HL-60 (cell line): ENCODE data around the gene NAP1L4.

ENCODE experiments used
- DNase-seq, 2 experiments: peaks; one replicate each; pipeline ENCODE4 v3.0.0-alpha.2; 2010 to 2020; ENCODE audit warnings: low read depth in 1 of 2, low spot score in 1 of 2
- H3K27ac ChIP-seq: fragments of 250-450 bp; sonication (Bioruptor Pico); replicated peaks from 2 replicates; pipeline ENCODE4 v1.5.1; 2020; ENCODE audit warnings: mild to moderate bottlenecking, moderate library complexity
- H3K27me3 ChIP-seq: fragments of 250-450 bp; sonication (Bioruptor Pico); 2 replicates; pipeline ENCODE4 v1.5.1; 2021; ENCODE audit warnings: mild to moderate bottlenecking, moderate library complexity; ENCODE audit not compliant: insufficient read depth, poor library complexity, severe bottlenecking
- H3K4me3 ChIP-seq: replicated peaks from 2 replicates; pipeline ENCODE4 v1.5.1; 2011; ENCODE audit warnings: mild to moderate bottlenecking, control low read depth, low read length; ENCODE audit not compliant: insufficient read depth
- GABPA ChIP-seq: IDR thresholded peaks from 2 replicates; pipeline ENCODE4 v1.6.1; 2012; ENCODE audit warnings: low read depth
- POLR2AphosphoS5 ChIP-seq: IDR thresholded peaks from 2 replicates; pipeline ENCODE4 v1.6.1; 2012; ENCODE audit warnings: low read depth
- SPI1 ChIP-seq: IDR thresholded peaks from 2 replicates; pipeline ENCODE4 v1.6.1; 2012; ENCODE audit warnings: low read depth, mild to moderate bottlenecking, borderline replicate concordance
- TF ChIP-seq, protein P1 (sequence below): IDR thresholded peaks from one replicate; pipeline ENCODE4 v1.5.1; 2011; ENCODE audit warnings: low read length, control low read depth, inconsistent platforms; ENCODE audit not compliant: insufficient read depth
- TF ChIP-seq, protein P2 (sequence below): IDR thresholded peaks from 2 replicates; pipeline ENCODE4 v1.6.1; 2012; ENCODE audit warnings: low read depth; ENCODE audit not compliant: insufficient replicate concordance

NAP1L4 gene

DNA sequence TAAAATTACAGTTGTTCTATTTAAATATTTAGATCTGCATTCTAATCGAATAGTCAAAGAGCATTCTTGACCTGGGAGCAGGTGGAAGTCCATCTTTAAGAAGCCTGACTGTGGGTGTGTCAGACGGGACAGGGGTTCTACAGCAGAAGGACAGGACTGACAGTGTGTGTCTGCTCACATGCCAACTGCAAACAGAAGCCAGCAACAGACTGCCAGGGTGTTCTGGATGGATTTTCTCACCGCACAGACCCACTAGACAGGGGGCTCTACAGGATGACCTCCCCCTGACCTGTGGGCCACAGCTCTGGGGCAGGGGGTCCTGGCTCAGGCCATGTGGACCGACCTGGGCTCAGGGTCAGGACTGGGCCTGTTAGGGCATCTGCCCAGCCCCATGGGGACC is 22.8 kb upstream of the NAP1L4 start:
- Histone ChIP-seq H3K27ac (no peak overlapping the region), H3K4me3 (no peak overlapping the region), H3K27me3 (no peaks in the 10 kb centered on the region)
- DNase-seq, result no peak
- TF ChIP-seq POLR2AphosphoS5 (no peak), GABPA (no peak), SPI1 (no peak)
- TF ChIP-seq, protein P1, sequence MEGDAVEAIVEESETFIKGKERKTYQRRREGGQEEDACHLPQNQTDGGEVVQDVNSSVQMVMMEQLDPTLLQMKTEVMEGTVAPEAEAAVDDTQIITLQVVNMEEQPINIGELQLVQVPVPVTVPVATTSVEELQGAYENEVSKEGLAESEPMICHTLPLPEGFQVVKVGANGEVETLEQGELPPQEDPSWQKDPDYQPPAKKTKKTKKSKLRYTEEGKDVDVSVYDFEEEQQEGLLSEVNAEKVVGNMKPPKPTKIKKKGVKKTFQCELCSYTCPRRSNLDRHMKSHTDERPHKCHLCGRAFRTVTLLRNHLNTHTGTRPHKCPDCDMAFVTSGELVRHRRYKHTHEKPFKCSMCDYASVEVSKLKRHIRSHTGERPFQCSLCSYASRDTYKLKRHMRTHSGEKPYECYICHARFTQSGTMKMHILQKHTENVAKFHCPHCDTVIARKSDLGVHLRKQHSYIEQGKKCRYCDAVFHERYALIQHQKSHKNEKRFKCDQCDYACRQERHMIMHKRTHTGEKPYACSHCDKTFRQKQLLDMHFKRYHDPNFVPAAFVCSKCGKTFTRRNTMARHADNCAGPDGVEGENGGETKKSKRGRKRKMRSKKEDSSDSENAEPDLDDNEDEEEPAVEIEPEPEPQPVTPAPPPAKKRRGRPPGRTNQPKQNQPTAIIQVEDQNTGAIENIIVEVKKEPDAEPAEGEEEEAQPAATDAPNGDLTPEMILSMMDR, result no peak
- TF ChIP-seq, protein P2, sequence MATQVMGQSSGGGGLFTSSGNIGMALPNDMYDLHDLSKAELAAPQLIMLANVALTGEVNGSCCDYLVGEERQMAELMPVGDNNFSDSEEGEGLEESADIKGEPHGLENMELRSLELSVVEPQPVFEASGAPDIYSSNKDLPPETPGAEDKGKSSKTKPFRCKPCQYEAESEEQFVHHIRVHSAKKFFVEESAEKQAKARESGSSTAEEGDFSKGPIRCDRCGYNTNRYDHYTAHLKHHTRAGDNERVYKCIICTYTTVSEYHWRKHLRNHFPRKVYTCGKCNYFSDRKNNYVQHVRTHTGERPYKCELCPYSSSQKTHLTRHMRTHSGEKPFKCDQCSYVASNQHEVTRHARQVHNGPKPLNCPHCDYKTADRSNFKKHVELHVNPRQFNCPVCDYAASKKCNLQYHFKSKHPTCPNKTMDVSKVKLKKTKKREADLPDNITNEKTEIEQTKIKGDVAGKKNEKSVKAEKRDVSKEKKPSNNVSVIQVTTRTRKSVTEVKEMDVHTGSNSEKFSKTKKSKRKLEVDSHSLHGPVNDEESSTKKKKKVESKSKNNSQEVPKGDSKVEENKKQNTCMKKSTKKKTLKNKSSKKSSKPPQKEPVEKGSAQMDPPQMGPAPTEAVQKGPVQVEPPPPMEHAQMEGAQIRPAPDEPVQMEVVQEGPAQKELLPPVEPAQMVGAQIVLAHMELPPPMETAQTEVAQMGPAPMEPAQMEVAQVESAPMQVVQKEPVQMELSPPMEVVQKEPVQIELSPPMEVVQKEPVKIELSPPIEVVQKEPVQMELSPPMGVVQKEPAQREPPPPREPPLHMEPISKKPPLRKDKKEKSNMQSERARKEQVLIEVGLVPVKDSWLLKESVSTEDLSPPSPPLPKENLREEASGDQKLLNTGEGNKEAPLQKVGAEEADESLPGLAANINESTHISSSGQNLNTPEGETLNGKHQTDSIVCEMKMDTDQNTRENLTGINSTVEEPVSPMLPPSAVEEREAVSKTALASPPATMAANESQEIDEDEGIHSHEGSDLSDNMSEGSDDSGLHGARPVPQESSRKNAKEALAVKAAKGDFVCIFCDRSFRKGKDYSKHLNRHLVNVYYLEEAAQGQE, result no peak

DNA sequence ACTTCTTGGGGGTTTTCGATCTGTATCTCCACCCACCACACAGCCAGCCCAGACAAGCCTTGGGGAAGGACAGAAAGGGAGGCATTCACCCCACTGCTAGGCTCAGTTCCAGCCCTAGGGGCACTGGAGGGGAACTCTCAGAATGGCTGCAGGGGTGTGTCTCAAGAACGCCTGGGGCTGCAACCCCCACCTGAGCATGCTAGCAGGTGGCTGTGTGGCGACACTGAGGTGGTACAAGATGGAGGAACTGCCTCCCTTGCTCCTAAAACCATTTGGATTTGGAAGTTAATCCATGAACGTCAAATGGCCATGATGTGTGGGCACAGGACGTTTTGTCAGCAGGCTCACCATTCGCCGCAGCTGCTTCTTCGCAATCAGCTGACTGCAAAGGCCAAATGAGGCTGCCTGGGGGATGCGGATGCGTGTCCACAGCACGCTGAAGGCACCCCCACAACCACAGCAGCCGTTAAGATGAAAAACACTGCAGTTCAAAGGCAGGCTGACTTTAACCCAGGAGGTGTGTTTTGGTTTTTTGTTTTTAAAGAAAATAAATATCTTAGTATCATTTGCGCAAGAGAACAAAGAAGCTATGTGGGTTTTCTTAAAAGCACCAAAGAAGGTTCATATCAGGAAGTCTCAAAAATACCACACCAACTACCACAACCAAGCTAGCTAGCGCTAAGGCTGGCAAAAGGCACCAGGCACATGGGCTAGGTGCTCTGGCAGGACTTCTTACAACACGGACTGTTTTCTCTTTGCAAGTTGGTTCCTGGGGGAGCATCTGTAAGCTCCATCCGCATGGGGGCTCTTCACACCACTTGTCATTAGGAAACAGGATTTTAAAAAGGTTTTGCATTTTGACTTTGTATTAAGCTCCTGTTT is 22.2 kb upstream of the NAP1L4 start:
- Histone ChIP-seq H3K27me3 (no peaks in the 10 kb centered on the region), H3K27ac (no peak overlapping the region), H3K4me3 (no peak overlapping the region)
- TF ChIP-seq GABPA (no peak), POLR2AphosphoS5 (no peak), SPI1 (no peak)
- TF ChIP-seq, protein P1, result no peak
- TF ChIP-seq, protein P2, result no peak
- no peak for DNase-seq

DNA sequence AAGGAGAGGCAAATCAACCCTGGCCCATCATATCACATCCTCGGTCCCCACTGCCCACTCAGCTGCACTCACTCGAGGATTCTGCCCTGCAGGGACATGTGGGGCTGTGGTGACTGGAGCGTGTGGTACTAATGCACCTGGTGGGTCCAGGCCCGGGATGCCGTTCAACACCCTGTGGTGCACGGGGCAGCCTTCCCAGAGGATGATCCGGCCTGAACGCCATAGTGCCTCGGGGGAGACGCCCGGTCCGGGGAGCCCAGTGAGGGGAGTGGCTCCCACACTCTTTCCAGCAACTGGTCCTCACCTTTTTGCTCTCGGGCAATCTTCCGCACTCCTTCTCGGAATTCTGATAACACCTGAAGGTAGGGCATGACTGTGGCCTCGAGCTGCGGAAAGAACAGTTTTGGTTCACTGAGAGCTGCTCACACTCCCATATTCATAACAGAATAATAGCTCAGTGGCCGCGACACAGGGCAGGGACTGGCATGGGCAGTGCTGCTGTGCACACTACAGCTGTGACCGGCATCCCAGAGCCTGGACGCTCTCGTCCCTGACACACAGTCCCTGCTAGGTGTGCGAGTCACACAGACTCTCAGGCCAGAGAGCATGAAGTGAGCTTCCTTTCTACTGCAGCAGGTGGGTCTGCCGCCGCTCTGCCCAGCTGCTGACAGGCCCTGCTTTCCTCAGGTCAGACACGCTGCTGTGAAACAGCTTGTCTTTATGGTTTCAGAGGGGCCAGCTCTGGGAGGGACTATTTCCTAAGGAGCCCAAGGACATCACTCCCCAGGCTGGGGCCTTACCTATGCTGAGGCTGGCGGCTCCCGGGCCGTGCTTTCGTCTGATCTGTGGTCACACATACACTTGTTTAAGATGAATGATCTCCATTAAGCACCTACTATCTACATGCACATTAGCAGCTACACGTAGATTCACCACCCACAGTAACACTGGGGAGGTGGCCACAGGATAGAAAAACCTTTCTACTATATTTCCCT is 20.1 kb upstream of the NAP1L4 start:
- Histone ChIP-seq H3K27me3 (no peaks in the 10 kb centered on the region), H3K27ac (no peak overlapping the region), H3K4me3 (no peak overlapping the region)
- DNase-seq, result no peak
- TF ChIP-seq SPI1, result no peak
- TF ChIP-seq GABPA, result no peak
- TF ChIP-seq, protein P1, result no peak
- TF ChIP-seq POLR2AphosphoS5, result no peak
- TF ChIP-seq, protein P2, result no peak
